DLD1 (cell line): ENCODE measurements around the gene RFC1.
"Not testable (repeated sequence)": the region's sequence is repeated elsewhere in the genome, so short reads cannot be mapped to it uniquely, and the experiment has no call there.

Experiments used
- in situ Hi-C: cut with HindIII; loops from 2 replicates; pipeline ENCODE4 v1.10.0; 2017; ENCODE audit warnings: low sequenced_read_pairs

The RFC1 gene

GRCh38 chr4:39305912-39306677, 60.1 kb downstream of the RFC1 start:
- in situ Hi-C loops = no loop called here

DNA sequence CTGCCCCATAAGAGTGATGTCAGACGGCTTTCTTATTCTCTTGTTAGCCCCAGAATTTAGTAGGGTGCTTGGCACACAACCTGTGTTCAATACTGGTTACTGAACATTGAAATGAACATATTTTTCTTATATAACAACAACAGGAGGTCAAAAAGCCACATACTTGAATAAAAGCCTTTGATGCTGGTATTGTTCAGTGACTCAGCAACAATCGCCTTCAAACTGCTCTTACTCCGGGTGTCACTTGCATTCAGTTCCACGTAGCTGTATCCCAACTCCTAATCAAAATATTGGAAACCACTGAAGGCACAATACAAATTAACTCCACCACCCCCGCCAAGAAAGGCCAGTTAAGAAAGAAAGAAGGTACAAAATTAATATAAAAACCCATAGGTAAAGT, 61.5 kb downstream of the RFC1 start:
- in situ Hi-C loops = no loop called here

DNA sequence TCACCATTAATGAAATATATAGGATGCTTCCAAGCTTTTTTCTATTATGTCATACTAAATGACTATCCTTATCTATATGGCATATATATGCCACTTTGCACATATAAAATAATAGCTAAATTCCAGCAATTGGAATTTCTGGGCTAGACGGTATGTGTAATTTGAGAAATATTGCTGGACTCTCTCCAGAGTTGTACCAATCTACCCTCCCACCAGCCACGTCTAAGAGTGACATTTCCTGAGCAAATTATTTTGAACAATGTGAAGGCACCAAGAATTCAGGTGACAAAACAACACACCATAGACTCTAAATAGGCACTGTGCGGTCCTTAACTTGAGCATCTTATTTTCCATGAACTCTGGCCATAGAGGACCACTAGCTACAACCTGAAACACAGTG, 62.3 kb downstream of the RFC1 start:
- in situ Hi-C loops = no loop called here

DNA sequence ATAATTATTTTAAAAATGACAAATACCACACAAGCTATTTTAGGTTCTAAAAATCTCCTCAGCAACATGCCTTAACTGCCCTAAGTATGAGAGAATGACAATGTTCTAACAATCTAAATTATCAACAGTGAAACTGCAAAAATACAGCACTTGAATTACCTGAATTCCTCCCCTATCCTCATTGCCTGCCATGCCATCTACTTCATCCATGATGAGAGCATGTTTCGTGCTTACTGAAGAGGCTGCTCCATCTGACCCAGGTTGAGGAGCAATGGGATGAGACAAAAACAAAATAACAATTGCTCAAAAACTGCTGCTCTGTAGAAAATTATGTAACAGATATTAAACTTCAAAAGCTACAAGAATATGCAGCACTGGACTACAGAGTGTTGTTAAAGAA, 63.3 kb downstream of the RFC1 start:
- in situ Hi-C loops = no loop called here

DNA sequence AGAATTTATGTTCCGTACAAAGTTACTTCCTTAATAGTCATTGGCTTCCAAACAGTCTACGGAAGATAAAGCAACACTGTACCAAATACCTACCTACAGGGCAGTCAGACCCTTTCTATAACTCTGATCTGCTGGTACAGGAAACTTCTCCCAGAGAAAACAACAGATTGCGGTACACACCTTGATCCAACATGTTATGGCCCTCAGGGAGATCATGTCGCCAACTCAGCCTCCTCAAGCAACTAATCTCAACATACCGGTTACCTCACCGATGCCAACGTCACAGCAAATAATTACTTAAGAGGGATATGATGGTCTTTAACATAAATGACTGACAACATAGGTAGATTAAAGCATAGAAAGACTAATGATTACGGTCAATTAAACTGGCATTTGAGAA, 70.4 kb downstream of the RFC1 start:
- in situ Hi-C loops = no loop called here

DNA sequence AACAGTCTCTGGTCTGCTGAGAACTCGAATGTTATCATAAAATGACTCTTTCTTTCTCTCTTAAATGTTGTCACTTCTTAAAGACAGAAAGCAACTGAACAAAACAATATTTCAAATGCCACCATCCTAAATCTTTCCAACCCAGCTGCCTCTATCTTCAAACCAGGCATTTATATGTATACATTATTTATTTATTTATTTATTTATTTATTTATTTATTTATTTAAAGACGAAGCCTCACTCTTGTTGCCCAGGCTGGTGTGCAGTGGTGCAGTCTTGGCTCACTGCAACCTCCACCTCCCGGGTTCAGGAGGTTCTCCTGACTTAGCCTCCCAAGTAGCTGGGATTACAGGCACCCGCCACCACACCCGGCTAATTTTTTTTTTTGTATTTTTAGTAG, 73.7 kb downstream of the RFC1 start:
- in situ Hi-C loops = not testable (repeated sequence)

DNA sequence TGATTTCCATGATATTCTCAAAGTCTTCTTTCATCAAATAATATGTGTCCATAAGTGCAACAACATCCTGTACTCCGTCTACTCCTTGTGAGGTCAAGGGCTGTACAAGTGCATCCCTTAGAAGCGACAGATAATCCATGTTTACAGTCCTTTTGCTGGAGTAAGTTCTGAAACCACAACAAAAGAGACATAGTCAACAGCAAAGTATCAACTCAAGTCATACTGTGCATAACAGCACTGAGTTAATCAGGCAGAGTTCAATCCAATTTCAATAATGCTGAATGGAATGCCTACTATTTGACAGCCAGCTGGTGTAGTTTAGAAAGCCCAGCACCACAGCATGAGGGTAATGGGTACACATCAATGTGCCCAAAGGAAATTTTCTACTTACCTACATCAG, 74.5 kb downstream of the RFC1 start:
- in situ Hi-C loops = no loop called here

DNA sequence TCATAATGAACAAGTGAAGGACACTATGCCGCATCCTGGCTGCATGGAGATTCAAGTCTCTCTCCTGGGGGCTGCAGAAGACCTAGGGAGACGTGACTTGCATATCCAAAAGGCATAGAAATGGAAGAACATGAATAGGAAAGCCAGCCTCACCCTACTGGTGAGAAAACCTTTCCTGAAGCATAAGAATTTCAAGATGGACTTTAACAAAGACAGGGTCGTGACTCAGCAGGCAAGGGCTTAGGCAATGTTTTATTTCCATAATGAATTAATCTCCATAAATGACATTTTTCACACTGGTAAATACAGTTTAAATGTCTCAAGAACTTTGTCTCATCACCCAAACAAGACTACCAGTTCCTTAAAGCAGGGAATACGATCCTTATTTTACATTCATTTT, 78.9 kb downstream of the RFC1 start:
- in situ Hi-C loops = no loop called here

- in situ Hi-C loops = no loop called here
These were observed 79.9 kb downstream of the RFC1 start for GRCh38 chr4:39286263-39286662.

DNA sequence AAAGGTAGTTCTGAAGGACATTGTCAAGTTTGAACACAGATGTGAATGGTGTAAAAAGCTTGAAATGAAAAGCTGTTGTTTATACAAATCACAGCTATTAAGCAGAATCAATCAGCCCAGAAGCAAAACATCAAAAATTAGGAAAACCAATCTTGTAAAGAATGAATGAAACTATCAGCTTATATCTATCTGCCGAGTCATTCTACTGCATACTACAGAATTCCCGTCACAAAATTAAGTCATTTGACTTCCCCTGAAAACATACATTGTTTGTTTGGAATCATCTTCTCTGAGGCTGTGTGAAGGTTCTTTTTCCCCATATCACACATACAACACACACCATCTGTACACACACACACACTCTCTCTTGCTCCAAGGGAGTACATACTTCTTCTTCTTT, 80.3 kb downstream of the RFC1 start:
- in situ Hi-C loops = no loop called here

DNA sequence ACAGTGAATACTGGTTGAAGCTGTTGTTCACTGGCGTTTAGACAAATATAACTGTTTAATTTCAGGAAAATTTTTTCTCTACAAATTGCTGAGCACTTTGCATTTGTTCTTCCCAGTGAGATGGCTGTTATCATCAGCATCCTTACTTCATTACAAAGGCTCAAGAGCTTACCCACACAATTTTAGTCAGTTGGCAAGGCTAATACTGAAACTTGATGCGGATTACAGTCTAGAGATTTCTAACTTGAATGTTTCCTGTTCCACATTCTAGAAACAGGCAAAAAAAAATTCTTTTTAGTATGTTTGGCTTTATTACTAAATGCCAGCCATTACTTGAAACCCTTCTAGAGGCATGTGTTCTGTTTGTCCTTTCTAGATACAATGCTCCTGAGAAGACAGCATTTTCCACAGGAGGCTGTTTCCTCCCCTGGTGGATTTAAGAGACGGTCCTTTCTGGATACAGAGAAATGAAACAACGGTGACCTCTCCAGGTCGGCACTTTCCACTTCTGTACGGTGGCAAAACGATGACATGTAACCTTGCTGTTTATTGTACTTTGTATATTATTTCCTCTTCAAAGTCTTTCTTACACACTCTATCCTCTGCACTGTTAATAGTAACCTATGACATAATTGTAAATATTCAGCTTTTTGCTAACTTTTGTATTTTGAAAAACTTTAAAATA, 80.9 kb downstream of the RFC1 start:
- in situ Hi-C loops = no loop called here

DNA sequence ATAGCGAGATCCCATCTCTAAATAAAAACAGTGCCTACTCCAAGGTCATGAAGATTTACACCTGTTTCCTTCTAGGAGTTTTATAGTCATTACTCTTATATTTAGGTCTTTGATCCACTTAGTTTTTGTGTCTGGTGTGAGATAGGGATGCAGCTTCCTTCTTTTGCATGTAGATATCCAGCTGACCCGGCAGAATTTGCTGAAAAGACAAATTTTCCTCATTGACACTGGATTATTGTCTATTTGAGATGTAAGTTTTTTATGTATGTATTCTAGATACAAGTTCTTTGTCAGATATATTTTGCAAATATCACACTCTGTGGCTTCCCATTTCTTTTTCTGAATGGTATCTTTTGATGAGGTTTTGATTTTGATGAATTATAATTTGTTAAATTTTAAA, 85.4 kb downstream of the RFC1 start:
- in situ Hi-C loops = no loop called here

GRCh38 chr4:39279416-39279815, 86.7 kb downstream of the RFC1 start:
- in situ Hi-C loops = no loop called here

- in situ Hi-C loops = no loop called here
These were observed 87.7 kb downstream of the RFC1 start for GRCh38 chr4:39278476-39278875.

- in situ Hi-C loops = not testable (repeated sequence)
These were observed 88.5 kb downstream of the RFC1 start for GRCh38 chr4:39277661-39278060.

DNA sequence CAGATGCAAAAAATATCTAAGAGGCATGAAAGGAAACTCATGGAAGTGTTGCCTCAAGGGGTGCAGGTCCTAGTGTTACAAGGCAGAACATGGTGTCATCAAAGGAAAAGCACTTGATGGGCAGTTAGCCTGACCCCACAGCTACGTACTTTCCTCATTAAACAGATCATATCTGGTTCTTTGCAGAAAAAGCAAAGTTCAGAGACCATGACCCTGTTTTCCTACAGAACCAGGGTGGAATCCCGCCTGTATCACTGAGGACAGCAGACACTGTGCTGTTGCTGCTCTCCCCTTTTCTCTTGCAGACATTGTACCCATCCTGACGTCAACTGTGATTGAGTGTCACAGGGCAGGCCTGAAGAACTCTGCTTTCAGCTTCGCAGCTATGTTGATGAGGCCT, 91.7 kb downstream of the RFC1 start:
- in situ Hi-C loops = no loop called here

- in situ Hi-C loops = no loop called here
These were observed 102.3 kb downstream of the RFC1 start for GRCh38 chr4:39263895-39264294.

- in situ Hi-C loops = no loop called here
These were observed 106.4 kb downstream of the RFC1 start for GRCh38 chr4:39259571-39260330.

DNA sequence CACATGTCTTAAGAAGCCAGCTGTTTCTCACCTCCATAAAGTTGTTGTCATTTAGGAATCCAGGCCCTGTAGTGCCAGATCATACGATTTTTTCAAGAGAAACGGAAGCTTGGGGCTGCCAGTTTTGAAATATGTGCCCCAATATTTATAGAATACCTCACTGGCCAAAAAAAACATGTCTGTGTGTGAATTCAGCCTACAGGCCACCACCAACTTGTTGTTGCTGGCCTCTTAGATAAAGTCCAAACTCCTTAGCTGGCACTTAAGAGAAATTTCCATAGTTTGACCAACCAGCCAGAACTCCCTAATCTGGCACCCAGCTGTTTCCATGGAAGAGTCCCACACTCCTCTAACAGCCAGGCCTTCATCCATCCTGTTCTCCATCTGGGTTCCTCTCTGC, 109.7 kb downstream of the RFC1 start:
- in situ Hi-C loops = no loop called here

- in situ Hi-C loops = no loop called here
These were observed 110.3 kb downstream of the RFC1 start for GRCh38 chr4:39255871-39256270.

DNA sequence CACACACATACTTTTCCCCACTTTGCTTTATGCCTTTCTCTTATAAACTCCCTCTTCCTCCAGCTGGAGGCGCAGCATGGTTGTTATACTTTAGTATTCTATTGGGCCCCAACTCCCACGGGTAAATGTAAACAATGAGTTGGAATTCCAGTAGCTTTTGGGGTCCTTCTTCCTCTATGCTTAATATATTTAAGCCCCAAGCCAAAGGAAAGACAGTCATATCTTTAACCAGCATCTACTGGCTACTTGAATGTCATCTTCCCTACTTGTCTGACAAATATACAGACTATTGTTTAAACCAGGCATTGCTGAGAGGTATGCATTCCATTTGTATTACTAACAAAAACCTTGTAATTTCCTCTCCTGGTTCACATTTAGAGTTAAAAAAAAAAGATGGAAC, 110.9 kb downstream of the RFC1 start:
- in situ Hi-C loops = no loop called here

DNA sequence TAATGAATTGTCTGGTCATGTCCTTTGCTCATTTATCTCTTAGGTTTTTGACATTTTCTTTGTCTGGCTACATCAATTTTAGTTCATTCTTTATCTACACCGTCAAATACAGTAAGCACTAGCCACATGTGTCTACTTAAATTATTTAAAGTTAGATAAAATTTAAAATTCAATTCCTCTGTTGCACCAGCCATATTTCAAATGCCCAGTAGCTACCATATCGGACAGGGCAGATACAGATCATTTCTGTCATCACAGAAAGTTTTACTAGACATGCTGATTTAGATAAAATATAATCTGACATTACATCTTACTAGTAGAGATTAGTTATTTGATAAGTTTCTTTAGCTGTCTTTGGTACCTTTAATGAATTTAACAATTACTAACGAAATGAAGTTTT, 122.7 kb downstream of the RFC1 start:
- in situ Hi-C loops = no loop called here
